ENCODE measurements around the gene ZNF226. TPM values are rescaled to one million over a fixed set of nuclear protein-coding genes. Genes with fewer than 3 reads are reported as not detected.

The ZNF226 gene
- total and polyA plus RNA-seq, 9 of the 15 experiments (the other 6 are each of a cell fraction or from before 2014, with no cell fraction given) = 6.2 to 19.4 (median 9.3) TPM

DNA sequence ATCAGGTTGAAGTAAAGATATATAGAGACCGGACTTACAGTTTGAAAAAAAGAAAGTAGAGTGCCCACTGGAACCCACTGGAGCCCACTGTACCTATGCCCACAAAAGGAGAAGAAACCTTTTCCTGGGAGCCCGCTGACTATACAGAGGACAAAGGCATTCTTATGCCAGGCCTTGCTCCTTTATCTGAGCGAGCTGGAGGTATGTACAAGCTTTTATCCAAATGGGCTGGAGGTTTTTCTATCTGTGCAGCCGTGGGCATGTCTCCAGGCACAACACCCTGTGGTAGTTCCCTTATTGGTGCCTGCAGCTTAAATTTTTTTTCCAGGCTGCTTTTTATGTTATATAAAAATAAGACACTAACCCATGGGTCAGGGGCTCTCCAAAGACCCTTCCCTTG lies 15.1 kb upstream of the ZNF226 start (continued):
- no peak for TF ChIP-seq TFAM (CRISPR knock-in tag; conservative IDR thresholded peaks at IDR 0.05)

DNA sequence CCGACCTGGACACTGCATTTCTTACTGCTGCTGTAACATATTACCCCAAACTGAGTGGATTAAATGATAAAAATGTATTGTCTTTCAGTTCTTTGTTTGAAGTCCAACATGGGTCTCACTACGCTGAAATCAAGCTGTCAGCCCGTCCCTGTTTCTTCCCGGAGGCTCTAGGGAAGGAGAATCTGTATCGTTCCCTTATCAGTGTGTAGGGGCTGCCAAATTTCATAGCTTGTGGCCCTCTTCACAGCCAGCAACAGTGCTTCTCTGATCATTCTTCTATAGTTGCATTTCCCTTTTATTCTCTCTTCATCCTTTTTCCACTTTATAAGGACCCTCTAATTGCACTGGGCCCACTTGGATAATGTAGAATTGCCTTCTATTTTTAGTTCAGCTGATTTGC lies 13.4 kb upstream of the ZNF226 start:
- FAIRE-seq (no peak), ATAC-seq (no peak), DNase-seq (ENCODE audit: extremely low read depth in 1 of 4, low spot score in 3 of 4) (no peak)
- Histone ChIP-seq H3K79me2 (ENCODE audit: control insufficient read depth, insufficient read depth, low read length) (no peaks in the 10 kb centered on the region), H2AFZ (ENCODE audit: low read depth, low read length) (no peak overlapping the region), H3K9me1 (ENCODE audit: control insufficient read depth, insufficient read depth, low read length) (no peaks in the 10 kb centered on the region), H3K9me3 (replicated peaks; ENCODE audit: control insufficient read depth, insufficient read depth, low read depth, low read length) (0 out of 2 replicates have a peak, but pooled peaks cover 1% of the 10 kb centered on the region), H3K9ac (ENCODE audit: insufficient read depth in 1 of 2, low read depth in 2 of 2, low read length in 2 of 2) (no peak overlapping the region), H3K4me3 (no peak overlapping the region), H3K4me2 (ENCODE audit: insufficient read depth, low read length) (no peak overlapping the region), H4K20me1 (replicated peaks; ENCODE audit: control insufficient read depth, insufficient read depth, low read length) (no peaks in the 10 kb centered on the region), H3K4me1 (replicated peaks in 1 of 2; ENCODE audit: control insufficient read depth in 2 of 2, insufficient read depth in 2 of 2, low read length in 2 of 2) (no peaks in the 10 kb centered on the region), H3K27me3 (ENCODE audit: control insufficient read depth in 2 of 2, insufficient read depth in 2 of 2, low read length in 2 of 2) (no peaks in the 10 kb centered on the region), H3K27ac (ENCODE audit: extremely low read depth, low read depth, low read length) (no peak overlapping the region), H3K36me3 (ENCODE audit: control insufficient read depth, insufficient read depth, low read length) (peaks cover 1% of the 10 kb centered on the region; the same call in 2 of the 3 replicates)
- in situ Hi-C loops (cut with MboI) (no loop called here), intact Hi-C loops (cut with micrococcal nuclease) (no loop called here)
- no TSS peak for BruUV-seq (replicated peaks)
- WGBS (ENCODE audit: insufficient coverage, low coverage, missing lambda C conversion rate) = 15% methylated on average over 5 of the region's 5 CpGs
- POLR2A ChIA-PET = no interaction called here
- TF ChIP-seq XRCC3 (IDR thresholded peaks at IDR 0.05) = no peak
- no peak for TF ChIP-seq CBX3 (IDR thresholded peaks at IDR 0.05; ENCODE audit: borderline replicate concordance in 1 of 2, low read length in 2 of 2)
- no peak for TF ChIP-seq TCF7 (IDR thresholded peaks at IDR 0.05; ENCODE audit: borderline replicate concordance)
- no peak for TF ChIP-seq SUPT5H (IDR thresholded peaks at IDR 0.05)
- no peak for TF ChIP-seq ZC3H8 (IDR thresholded peaks at IDR 0.05)
- TF ChIP-seq ZNF699 (CRISPR knock-in tag; IDR thresholded peaks at IDR 0.05; ENCODE audit: insufficient replicate concordance) = no peak
- TF ChIP-seq ELF1 (tag; IDR thresholded peaks at IDR 0.05) = no peak
- TF ChIP-seq NCOA2 (IDR thresholded peaks at IDR 0.05; ENCODE audit: partially characterized antibody in 2 of 2) = no peak
- TF ChIP-seq, protein P1, sequence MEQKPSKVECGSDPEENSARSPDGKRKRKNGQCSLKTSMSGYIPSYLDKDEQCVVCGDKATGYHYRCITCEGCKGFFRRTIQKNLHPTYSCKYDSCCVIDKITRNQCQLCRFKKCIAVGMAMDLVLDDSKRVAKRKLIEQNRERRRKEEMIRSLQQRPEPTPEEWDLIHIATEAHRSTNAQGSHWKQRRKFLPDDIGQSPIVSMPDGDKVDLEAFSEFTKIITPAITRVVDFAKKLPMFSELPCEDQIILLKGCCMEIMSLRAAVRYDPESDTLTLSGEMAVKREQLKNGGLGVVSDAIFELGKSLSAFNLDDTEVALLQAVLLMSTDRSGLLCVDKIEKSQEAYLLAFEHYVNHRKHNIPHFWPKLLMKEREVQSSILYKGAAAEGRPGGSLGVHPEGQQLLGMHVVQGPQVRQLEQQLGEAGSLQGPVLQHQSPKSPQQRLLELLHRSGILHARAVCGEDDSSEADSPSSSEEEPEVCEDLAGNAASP (IDR thresholded peaks at IDR 0.05) = no peak
- no peak for TF ChIP-seq KLF10 (CRISPR knock-in tag; IDR thresholded peaks at IDR 0.05)
- no peak for TF ChIP-seq RFX5 (IDR thresholded peaks at IDR 0.05; ENCODE audit: low read depth, low read length)
- TF ChIP-seq SNIP1 (IDR thresholded peaks at IDR 0.05; ENCODE audit: low read depth) = no peak
- no peak for TF ChIP-seq POLR3G (IDR thresholded peaks at IDR 0.05; ENCODE audit: extremely low read depth, insufficient read length, insufficient replicate concordance)
- TF ChIP-seq NBN (IDR thresholded peaks at IDR 0.05; ENCODE audit: low read depth) = no peak
- TF ChIP-seq WHSC1 (IDR thresholded peaks at IDR 0.05; ENCODE audit: low read length) = no peak
- TF ChIP-seq ELF2 (CRISPR knock-in tag; IDR thresholded peaks at IDR 0.05) = no peak
- no peak for TF ChIP-seq GATAD2A (IDR thresholded peaks at IDR 0.05)
- no peak for TF ChIP-seq STAG1 (CRISPR knock-in tag; IDR thresholded peaks at IDR 0.05; ENCODE audit: borderline replicate concordance)
- CTCF ChIA-PET (ENCODE audit: low intra/inter-chr PET ratio) = interaction anchor here (0.7 kb wide), 1 partner anchor 10 kb away, joined by 4 read pairs; no protein-coding TSS in a partner anchor
